Glutamatergic neuron (in vitro differentiated cells): ENCODE results near the gene GMDS. TPM values are rescaled to one million over a fixed set of nuclear protein-coding genes. Genes with fewer than 3 reads are reported as not detected.

Source experiments
- DNase-seq: peaks from one replicate; pipeline ENCODE4 v3.0.0; 2022
- H3K27ac Mint-ChIP-seq: one replicate; pipeline ENCODE4 v1.8.0; 2020; ENCODE audit warnings: mild to moderate bottlenecking, mixed read lengths, inconsistent platforms; ENCODE audit not compliant: unreplicated experiment
- H3K27me3 Mint-ChIP-seq: one replicate; pipeline ENCODE4 v1.8.0; 2020; ENCODE audit warnings: mild to moderate bottlenecking, moderate library complexity, mixed read lengths, inconsistent platforms; ENCODE audit not compliant: unreplicated experiment
- H3K36me3 Mint-ChIP-seq: one replicate; pipeline ENCODE4 v1.8.0; 2020; ENCODE audit warnings: mild to moderate bottlenecking, mixed read lengths, inconsistent platforms; ENCODE audit not compliant: unreplicated experiment
- H3K4me1 Mint-ChIP-seq: one replicate; pipeline ENCODE4 v1.8.0; 2020; ENCODE audit warnings: mild to moderate bottlenecking, low read depth, mixed read lengths, inconsistent platforms; ENCODE audit not compliant: unreplicated experiment
- H3K4me3 Mint-ChIP-seq: one replicate; pipeline ENCODE4 v1.8.0; 2020; ENCODE audit warnings: mild to moderate bottlenecking, mixed read lengths, inconsistent platforms; ENCODE audit not compliant: unreplicated experiment
- H3K9me3 Mint-ChIP-seq: one replicate; pipeline ENCODE4 v1.8.0; 2020; ENCODE audit warnings: mild to moderate bottlenecking, moderate library complexity, mixed read lengths, inconsistent platforms; ENCODE audit not compliant: unreplicated experiment
- CTCF ChIP-seq: fragments of 200-600 bp; sonication (generic); IDR thresholded peaks from one replicate; pipeline ENCODE4 v1.5.0; 2021; ENCODE audit not compliant: partially characterized antibody, unreplicated experiment
- total RNA-seq: library from RNA; stranded (reverse); fragmentation: NEBNext Ultra II Directional; extraction: Animal tissue kit (Norgen Biotek cat#: 25700); gene quantifications from one replicate; pipeline ENCODE4 v1.2.1, GENCODE V29; 2021; ENCODE audit not compliant: unreplicated experiment

Gene GMDS
- total RNA-seq, 1 donor from 2014 or later = 8.9 TPM

DNA sequence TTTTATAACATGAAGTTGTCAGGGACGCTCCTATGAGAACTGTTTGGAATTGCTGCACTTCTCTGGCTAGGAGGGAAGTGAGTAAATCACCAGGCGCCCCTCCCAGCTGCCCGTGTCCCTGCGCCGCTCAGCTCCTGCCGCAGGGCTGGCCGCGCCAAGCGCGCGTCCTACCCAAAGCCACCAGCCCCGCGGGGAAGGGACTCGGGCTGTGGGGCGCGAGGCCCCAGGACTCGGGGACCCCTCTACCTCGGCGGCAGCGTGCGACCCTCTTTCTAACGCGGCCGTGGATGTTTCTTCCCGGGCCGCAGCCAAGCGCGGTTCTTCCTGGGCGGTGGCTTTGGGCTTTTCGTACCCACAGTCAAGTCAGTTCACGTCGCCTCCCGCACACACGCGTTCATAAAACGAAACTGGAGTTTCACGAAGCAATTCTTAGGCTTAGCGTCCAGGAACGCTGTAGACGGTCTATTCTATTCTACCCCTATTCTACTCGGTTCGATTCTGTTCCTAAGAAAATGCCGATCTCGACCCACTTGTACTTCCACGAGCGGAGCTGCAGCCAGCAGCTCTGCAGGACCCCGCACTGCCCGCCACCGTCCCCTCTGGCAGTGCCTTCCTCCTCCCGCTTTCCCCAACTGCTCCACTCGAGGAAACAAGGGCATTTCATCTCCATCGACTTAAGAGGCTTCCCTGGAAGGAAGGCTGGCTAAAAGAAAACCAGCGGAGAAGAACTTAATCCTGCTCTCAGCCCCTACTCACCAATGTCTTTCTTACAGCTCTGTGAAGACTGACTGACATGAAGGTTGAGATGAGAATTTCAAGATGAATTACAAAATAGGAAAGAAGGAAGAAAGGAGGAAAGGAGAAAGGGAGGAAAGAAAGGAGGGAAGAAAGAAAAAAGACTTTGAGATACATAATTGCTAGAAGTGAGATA, 620.3 kb downstream of the GMDS start:
- Mint-ChIP-seq H3K27ac (no peak overlapping the region), H3K4me3 (peak overlapping the region; percentile 84), H3K27me3 (peaks cover 29% of the 10 kb centered on the region), H3K36me3 (peaks cover 11% of the 10 kb centered on the region), H3K9me3 (peaks cover 9% of the 10 kb centered on the region), H3K4me1 (peaks cover 15% of the 10 kb centered on the region)
- peak; percentile 44 for DNase-seq
- no peak for TF ChIP-seq CTCF

- H3K27me3 Mint-ChIP-seq = peaks cover 29% of the 10 kb centered on the region
- peak; percentile 56 for DNase-seq
- H3K36me3 Mint-ChIP-seq = peaks cover 11% of the 10 kb centered on the region
- H3K4me1 Mint-ChIP-seq = peaks cover 15% of the 10 kb centered on the region
- H3K9me3 Mint-ChIP-seq = peaks cover 9% of the 10 kb centered on the region
- no peak overlapping the region for H3K27ac Mint-ChIP-seq
- H3K4me3 Mint-ChIP-seq = peak overlapping the region; percentile 52
- no peak for TF ChIP-seq CTCF
Measured at GRCh38 chr6:1624058-1624850, 621.2 kb downstream of the GMDS start.

- H3K9me3 Mint-ChIP-seq = peaks cover 9% of the 10 kb centered on the region
- TF ChIP-seq CTCF = no peak
- H3K4me1 Mint-ChIP-seq = peaks cover 15% of the 10 kb centered on the region
- H3K36me3 Mint-ChIP-seq = peaks cover 11% of the 10 kb centered on the region
- H3K27ac Mint-ChIP-seq = no peak overlapping the region
- H3K4me3 Mint-ChIP-seq = peak overlapping the region; percentile 59
- H3K27me3 Mint-ChIP-seq = peaks cover 29% of the 10 kb centered on the region
- DNase-seq = no peak
Measured at GRCh38 chr6:1623769-1624057, 621.7 kb downstream of the GMDS start.

DNA sequence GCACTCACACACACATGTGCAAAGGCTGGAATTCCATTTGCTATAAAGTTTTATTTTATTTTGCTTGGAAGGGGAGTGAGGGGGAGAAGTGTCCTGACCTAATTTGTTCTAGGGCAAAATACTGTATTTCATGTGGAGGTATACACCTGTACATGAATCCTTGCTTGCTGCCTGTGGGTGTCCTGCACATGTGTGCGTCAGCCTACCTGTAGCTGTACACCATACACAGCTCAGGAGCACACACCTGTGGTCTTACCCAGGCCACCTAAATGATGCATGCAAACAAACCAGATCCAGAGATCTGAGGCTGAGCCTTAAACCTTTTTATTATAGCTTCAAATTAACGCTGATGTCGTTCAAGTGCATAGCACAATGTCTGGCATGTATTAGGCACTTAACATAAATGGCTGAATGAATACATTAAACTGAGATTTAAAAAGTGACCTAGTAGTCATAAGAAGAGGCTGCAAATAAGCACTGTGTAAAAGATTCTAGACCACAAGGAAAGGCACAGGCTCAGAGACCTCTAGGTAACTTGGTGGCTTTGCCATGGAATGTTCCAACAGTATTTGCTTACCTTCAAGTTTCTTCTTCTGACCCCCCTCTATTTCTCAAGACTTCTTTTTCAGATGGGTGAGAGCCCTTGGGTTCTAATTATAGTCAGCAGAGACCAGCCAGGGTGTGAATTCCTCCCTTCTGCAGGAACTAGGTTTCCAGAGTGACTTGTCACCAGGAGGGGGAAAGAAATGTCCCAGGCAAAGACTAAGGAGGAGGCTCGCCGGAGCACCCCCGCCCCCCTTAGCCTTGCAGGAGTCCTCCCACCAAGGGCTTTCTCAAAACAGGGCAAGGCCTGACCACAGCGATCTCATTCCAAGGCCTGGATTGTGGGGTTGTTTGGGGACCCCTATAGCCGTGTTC, 622.3 kb downstream of the GMDS start:
- peaks cover 11% of the 10 kb centered on the region for H3K36me3 Mint-ChIP-seq
- peaks cover 12% of the 10 kb centered on the region for H3K4me1 Mint-ChIP-seq
- H3K4me3 Mint-ChIP-seq = peak overlapping the region; percentile 59
- peaks cover 34% of the 10 kb centered on the region for H3K27me3 Mint-ChIP-seq
- H3K27ac Mint-ChIP-seq = no peak overlapping the region
- no peak for TF ChIP-seq CTCF
- H3K9me3 Mint-ChIP-seq = peaks cover 9% of the 10 kb centered on the region
- no peak for DNase-seq
